ENCODE measurements around the gene KLHL7.

Gene KLHL7, protein sequence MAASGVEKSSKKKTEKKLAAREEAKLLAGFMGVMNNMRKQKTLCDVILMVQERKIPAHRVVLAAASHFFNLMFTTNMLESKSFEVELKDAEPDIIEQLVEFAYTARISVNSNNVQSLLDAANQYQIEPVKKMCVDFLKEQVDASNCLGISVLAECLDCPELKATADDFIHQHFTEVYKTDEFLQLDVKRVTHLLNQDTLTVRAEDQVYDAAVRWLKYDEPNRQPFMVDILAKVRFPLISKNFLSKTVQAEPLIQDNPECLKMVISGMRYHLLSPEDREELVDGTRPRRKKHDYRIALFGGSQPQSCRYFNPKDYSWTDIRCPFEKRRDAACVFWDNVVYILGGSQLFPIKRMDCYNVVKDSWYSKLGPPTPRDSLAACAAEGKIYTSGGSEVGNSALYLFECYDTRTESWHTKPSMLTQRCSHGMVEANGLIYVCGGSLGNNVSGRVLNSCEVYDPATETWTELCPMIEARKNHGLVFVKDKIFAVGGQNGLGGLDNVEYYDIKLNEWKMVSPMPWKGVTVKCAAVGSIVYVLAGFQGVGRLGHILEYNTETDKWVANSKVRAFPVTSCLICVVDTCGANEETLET

GRCh38 chr7:23105644-23106056, at the start of gene KLHL7:
KLHL7 (plus strand) TSS chr7:23105785; CDS start chr7:23106027, 242 bp downstream.
- H3K4me3 ChIP-seq (ENCODE audit: low read depth, low read length), result peak within 1 kb of the TSS; percentile 73
- DNase-seq (ENCODE audit: low read depth), result peak; percentile 65

DNA sequence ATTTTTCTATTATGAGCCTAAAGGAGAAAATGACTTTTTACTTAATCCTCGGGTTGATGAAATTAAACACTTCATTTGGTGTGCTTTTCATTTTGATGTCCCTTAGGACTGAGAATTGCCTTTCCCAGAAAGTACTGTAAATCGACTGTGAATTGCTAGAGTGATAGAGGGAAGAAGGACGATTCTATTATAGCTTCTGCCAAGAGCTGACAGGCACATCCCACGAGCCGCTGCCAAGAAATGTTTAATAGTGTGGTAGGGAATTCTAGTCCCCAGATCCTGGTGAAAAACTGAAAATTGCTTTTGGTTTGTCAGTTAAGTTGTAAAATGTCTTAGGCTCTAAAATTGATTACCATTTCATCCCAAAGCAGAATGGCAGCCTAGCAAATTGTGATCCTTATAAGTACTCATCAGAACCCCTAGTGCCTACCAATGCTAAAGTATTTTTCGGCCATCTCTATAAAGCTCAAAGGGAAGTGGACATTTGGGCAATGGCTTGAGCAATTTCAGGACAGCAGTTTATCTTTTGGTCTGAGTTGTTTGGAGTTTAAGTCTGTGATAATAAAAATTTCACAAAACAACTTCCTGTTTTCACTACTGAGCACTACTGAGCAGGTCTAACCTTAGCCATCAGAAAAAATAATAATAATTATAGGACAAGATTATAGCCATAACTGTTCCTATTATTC, 47.0 kb upstream of the KLHL7 start:
- H3K4me3 ChIP-seq (ENCODE audit: low read depth, low read length), result no peak overlapping the region
- DNase-seq (ENCODE audit: low read depth), result no peak

DNA sequence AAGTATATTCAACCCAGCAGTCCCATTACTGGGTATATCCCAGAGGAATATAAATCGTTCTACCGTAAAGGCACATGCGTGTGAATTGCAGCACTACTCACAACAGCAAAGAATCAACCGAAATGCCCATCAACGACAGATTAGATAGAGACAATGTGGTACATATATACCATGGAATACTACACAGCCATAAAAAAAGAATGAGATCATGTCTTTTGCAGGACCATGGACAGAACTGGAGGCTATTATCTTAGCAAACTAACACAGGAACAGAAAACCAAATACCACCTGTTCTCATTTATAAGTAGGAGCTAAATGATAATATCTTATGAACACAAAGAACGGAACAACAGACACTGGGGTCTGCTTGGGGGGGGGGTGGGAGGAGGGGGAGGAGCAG, 44.3 kb upstream of the KLHL7 start:
- no peak overlapping the region for H3K4me3 ChIP-seq (ENCODE audit: low read depth, low read length)
- no peak for DNase-seq (ENCODE audit: low read depth)

- DNase-seq (ENCODE audit: low read depth), result peak; percentile 28
Measured at GRCh38 chr7:23062452-23062851, 43.1 kb upstream of the KLHL7 start.

GRCh38 chr7:23065974-23066373, 39.6 kb upstream of the KLHL7 start:
- no peak overlapping the region for H3K4me3 ChIP-seq (ENCODE audit: low read depth, low read length)
- DNase-seq (ENCODE audit: low read depth), result no peak

More at GRCh38 chr7:23062452-23062851, 43.1 kb upstream of the KLHL7 start:
- no peak overlapping the region for H3K4me3 ChIP-seq (ENCODE audit: low read depth, low read length)

DNA sequence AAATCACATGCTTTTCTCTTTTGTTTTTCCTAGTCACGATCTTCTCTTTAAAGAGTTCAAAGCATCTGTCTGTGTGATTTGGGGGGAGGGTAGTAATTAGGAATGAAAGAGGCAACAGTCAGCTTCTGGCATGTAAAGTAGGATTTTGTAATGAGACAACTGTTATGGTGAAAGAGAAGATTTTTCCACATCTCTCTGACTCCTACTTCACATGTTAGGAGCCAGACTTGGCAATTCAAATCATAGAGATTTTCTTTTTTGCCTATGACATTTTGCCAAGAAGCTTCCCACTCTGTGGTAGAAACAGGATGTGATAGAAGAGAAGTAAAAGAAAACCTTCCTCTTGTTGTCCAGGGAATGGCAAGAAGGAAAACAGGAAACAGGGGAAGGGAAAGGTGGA, 38.3 kb upstream of the KLHL7 start:
- DNase-seq (ENCODE audit: low read depth), result peak; percentile 31
- H3K4me3 ChIP-seq (ENCODE audit: low read depth, low read length), result no peak overlapping the region

DNA sequence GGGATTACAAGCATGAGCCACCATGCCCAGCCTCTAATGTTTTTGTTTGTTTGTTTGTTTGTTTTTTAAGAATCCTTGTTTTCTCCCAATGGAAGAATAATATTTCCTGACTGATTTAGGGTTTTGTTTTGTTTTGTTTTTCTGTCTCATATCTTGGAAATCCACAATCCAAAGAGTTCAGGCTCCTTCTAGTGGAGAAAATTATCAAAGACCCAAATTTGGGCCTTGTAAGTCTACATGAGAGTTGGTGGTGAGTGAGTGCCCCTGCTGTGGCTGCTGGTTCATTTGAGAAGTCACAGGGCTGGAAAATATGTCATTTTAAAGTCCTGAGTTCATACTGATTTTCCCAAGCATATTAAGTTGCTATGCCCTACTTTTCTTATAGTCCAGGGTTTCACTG, 33.5 kb upstream of the KLHL7 start:
- DNase-seq (ENCODE audit: low read depth), result no peak

DNA sequence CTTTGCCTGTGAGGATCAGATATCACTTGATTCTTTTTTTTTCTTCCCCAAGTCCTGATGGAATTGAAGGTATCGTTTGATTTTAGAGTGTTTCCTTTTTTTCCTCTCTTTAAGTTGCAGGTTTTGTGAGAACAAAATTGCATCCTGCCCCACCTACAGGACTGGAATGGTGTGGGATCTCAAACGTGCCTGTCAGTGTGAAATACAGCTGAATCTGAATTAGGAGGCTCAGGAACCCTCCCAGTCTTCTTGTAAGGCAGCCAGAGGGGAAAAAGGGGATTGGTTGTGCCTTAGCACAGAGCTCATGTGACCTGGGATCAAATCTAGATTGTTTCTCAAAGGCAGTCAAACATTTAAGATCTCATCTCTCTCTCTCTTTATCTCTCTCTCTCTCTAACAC, 32.7 kb upstream of the KLHL7 start:
- DNase-seq (ENCODE audit: low read depth), result no peak

More for the DNA sequence above, 33.5 kb upstream of the KLHL7 start:
- no peak overlapping the region for H3K4me3 ChIP-seq (ENCODE audit: low read depth, low read length)

GRCh38 chr7:23074443-23075261, 30.9 kb upstream of the KLHL7 start:
- H3K4me3 ChIP-seq (ENCODE audit: low read depth, low read length), result no peak overlapping the region
- no peak for DNase-seq (ENCODE audit: low read depth)

More for the DNA sequence above, 32.7 kb upstream of the KLHL7 start:
- H3K4me3 ChIP-seq (ENCODE audit: low read depth, low read length), result no peak overlapping the region

DNA sequence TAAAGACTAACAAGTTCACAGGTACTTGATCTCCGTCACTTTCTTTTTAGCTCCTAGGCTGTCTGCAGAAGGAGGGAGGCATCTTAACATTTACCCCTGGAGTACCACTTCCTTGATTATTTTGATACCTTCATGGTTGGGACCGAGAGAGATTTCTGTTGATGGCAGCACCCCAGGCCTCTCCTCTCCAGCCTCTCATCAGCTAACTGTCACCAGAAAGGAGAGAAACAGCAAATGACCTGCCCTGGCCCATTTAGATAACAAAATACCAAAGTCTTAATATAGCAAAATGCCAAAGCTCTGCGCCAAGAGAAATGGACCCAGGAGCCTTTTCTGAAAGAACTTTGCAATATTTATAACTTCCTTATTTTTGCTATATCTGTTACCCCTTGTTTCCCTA, 30.0 kb upstream of the KLHL7 start:
- DNase-seq (ENCODE audit: low read depth), result no peak
- no peak overlapping the region for H3K4me3 ChIP-seq (ENCODE audit: low read depth, low read length)

DNA sequence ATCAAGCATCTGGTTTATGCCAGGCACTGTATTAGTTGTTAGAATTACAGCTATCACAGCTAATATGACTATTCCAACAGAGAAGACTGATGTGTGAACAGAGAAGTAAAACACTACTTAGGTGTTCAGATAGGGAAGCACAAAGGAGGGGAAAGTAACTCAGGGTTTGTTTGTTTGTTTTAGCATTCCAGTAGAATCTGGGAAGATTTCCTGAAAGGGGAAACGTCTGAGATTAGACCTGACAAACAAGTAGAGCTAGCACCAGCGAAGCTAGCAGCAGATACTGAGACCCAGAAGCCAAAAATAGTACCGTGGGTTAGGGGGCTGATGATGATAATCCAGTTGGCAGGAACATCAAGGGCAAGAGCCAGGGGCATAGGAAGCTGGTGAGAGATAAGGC, 28.8 kb upstream of the KLHL7 start:
- DNase-seq (ENCODE audit: low read depth), result no peak
- H3K4me3 ChIP-seq (ENCODE audit: low read depth, low read length), result no peak overlapping the region

DNA sequence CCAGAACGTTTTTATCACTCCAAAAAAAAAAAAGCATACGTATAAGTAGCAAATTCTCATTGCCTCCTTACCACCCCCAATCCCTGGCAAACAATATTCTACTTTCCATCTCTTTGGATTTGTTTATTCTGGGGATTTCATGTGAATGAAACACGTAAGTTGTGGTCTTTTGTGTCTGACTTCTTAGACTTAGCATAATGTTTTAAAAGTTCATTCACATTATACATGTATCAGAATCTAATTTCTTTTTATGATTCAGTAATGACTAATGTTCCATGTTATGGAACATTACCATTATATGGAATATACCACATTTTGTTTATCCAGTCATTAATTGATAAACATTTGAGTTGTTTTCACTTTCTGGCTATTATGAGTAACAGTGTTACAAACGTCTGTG, 12.5 kb upstream of the KLHL7 start:
- no peak for DNase-seq (ENCODE audit: low read depth)
- no peak overlapping the region for H3K4me3 ChIP-seq (ENCODE audit: low read depth, low read length)

- no peak for DNase-seq (ENCODE audit: low read depth)
- no peak overlapping the region for H3K4me3 ChIP-seq (ENCODE audit: low read depth, low read length)
Measured at GRCh38 chr7:23093546-23093945, 12.0 kb upstream of the KLHL7 start.

DNA sequence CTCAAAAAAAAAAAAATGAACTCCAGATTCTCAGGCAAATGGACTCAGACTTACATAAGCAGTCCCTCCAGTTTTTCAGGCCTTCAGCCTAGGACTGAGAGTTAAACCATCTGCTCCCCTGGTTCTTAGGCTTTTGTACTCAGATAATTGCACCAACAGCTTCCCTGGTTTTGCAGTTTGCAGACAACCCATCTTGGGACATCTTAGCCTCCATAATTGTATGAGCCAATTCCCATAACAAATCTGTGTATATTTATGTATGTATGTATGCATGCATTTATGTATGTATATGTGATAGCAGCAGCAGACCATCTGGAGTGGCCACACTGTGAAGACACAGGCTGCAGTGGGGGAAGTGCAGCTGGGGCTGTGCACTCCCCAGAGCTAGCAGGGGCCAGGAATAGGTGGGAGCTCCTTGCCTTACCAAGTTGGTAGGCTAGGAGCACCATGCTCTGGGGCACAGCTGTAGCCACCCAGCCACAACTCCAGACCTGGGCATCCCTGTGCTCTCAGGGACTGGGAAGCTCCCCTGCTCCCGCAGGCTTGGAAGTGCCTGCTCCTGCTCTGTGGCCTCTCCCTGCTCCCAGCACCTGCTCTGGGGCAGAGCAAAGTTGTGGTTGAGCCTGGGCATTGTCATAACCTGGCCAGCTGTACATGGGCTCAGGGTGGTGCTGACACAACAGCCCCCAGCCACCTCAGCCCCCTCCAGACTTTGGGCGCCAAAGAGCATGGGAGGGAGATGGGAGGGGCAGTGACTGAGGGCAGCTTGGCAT, 8.9 kb upstream of the KLHL7 start:
- no peak for DNase-seq (ENCODE audit: low read depth)
- no peak overlapping the region for H3K4me3 ChIP-seq (ENCODE audit: low read depth, low read length)

DNA sequence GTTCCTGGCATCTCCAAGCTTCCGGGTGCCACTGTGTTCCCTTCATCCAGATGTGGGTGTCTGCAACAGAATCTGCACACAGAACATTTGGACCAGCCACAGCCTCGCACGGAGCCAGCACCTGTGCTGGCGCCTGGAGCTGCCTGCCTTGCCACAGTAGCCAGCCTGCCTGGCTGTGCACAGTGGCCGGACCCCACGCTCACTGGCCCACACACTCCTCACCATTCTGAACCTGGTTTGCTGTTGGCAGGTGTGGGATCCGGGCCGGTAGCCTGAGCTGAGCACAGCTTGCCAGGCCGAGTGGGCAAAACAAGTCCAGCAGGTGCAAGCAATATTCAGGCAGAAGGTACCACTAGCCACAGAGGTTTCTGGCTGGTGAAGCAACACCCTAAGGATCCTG, 7.6 kb upstream of the KLHL7 start:
- no peak overlapping the region for H3K4me3 ChIP-seq (ENCODE audit: low read depth, low read length)
- DNase-seq (ENCODE audit: low read depth), result no peak

GRCh38 chr7:23098460-23098859, 7.1 kb upstream of the KLHL7 start:
- no peak for DNase-seq (ENCODE audit: low read depth)

GRCh38 chr7:23100697-23101096, 4.9 kb upstream of the KLHL7 start:
- H3K4me3 ChIP-seq (ENCODE audit: low read depth, low read length), result no peak overlapping the region
- no peak for DNase-seq (ENCODE audit: low read depth)

More at GRCh38 chr7:23098460-23098859, 7.1 kb upstream of the KLHL7 start:
- no peak overlapping the region for H3K4me3 ChIP-seq (ENCODE audit: low read depth, low read length)

DNA sequence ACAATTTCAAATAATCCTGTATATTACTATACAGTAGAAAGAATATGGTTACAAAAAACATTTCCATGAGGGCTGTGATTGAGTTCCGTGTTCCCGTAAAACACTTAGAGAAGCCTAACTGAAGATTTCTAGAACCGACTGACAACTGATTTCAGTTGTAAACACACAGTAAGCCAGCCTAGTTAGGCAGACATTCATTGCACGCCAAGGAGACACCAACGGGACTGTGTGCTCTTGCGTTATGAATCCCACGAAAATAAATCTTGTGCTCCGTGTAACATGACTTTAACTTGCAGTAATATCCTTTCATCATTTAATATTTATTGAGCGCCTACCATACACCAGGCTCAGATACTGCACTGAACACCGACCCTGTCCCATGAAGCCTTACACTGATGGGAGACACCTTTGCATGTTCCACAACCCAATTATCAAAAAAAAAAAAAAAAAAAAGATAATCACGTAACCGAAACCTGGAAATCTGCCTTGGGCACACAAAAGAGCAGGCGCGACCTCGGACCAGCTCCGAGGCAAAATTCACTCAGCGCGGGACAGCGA, 420 bp upstream of the KLHL7 start:
- peak overlapping the region; percentile 73 for H3K4me3 ChIP-seq (ENCODE audit: low read depth, low read length)
- DNase-seq (ENCODE audit: low read depth), result no peak
